H9 (cell line): ENCODE results near the gene GPC3. TPM values are rescaled to one million over a fixed set of nuclear protein-coding genes. Genes with fewer than 3 reads are reported as not detected.

Experiments
- DNase-seq: peaks from one replicate; pipeline ENCODE4 v3.0.0-alpha.2; 2017
- H2AFZ ChIP-seq: one replicate; pipeline ENCODE4 v1.6.1; 2013; ENCODE audit warnings: mild to moderate bottlenecking, low read length, control low read depth, moderate library complexity
- H2AK5ac ChIP-seq: 2 replicates; pipeline ENCODE4 v1.6.1; 2013; ENCODE audit warnings: low read length, control low read depth, mixed read lengths; ENCODE audit not compliant: insufficient read length
- H2BK120ac ChIP-seq: one replicate; pipeline ENCODE4 v1.6.1; 2013; ENCODE audit warnings: low read depth, mild to moderate bottlenecking, low read length, control low read depth, inconsistent platforms; ENCODE audit not compliant: poor library complexity, severe bottlenecking
- H2BK12ac ChIP-seq: 2 replicates; pipeline ENCODE4 v1.6.1; 2013; ENCODE audit warnings: low read length, control low read depth, mixed read lengths, low read depth; ENCODE audit not compliant: insufficient read length
- H2BK15ac ChIP-seq: 2 replicates; pipeline ENCODE4 v1.6.1; 2013; ENCODE audit warnings: low read depth, low read length, control low read depth
- H2BK20ac ChIP-seq: one replicate; pipeline ENCODE4 v1.6.1; 2013; ENCODE audit warnings: low read depth, mild to moderate bottlenecking, low read length, control low read depth, inconsistent platforms; ENCODE audit not compliant: poor library complexity, severe bottlenecking
- H2BK5ac ChIP-seq: 2 replicates; pipeline ENCODE4 v1.6.1; 2013; ENCODE audit warnings: low read length, control low read depth, mixed read lengths; ENCODE audit not compliant: insufficient read length
- H3K14ac ChIP-seq: 2 replicates; pipeline ENCODE4 v1.6.1; 2013; ENCODE audit warnings: low read length, control low read depth; ENCODE audit not compliant: insufficient read depth
- H3K18ac ChIP-seq: 2 replicates; pipeline ENCODE4 v1.6.1; 2013; ENCODE audit warnings: low read depth, mild to moderate bottlenecking, mixed read lengths, low read length, control low read depth; ENCODE audit not compliant: insufficient read length
- H3K23ac ChIP-seq: 2 replicates; pipeline ENCODE4 v1.6.1; 2013; ENCODE audit warnings: low read length, control low read depth, mixed read lengths, low read depth; ENCODE audit not compliant: insufficient read length
- H3K23me2 ChIP-seq: 2 replicates; pipeline ENCODE4 v1.6.1; 2013; ENCODE audit warnings: low read depth, mild to moderate bottlenecking, mixed read lengths, low read length, control low read depth; ENCODE audit not compliant: insufficient read length, poor library complexity, severe bottlenecking
- H3K27ac ChIP-seq: 2 replicates; pipeline ENCODE4 v1.5.1; 2013; ENCODE audit warnings: low read length, control low read depth, mixed read lengths, low read depth; ENCODE audit not compliant: insufficient read length
- H3K27me3 ChIP-seq: 2 replicates; pipeline ENCODE4 v1.6.1; 2013; ENCODE audit warnings: low read length, control low read depth, inconsistent platforms; ENCODE audit not compliant: insufficient read depth
- H3K4ac ChIP-seq: 2 replicates; pipeline ENCODE4 v1.6.1; 2013; ENCODE audit warnings: low read depth, mild to moderate bottlenecking, control low read depth, inconsistent platforms, low read length, moderate library complexity
- H3K4me1 ChIP-seq: 2 replicates; pipeline ENCODE4 v1.6.1; 2013; ENCODE audit warnings: low read length, control low read depth, inconsistent platforms; ENCODE audit not compliant: insufficient read depth
- H3K4me2 ChIP-seq: 2 replicates; pipeline ENCODE4 v1.6.1; 2013; ENCODE audit warnings: low read length, control low read depth, mixed read lengths; ENCODE audit not compliant: insufficient read length, insufficient read depth
- H3K56ac ChIP-seq: 2 replicates; pipeline ENCODE4 v1.6.1; 2013; ENCODE audit warnings: low read depth, mild to moderate bottlenecking, mixed read lengths, low read length, control low read depth; ENCODE audit not compliant: insufficient read length
- H3K79me1 ChIP-seq: 2 replicates; pipeline ENCODE4 v1.6.1; 2013; ENCODE audit warnings: low read depth, mild to moderate bottlenecking, moderate library complexity, low read length, control low read depth, inconsistent platforms; ENCODE audit not compliant: insufficient read depth, poor library complexity, severe bottlenecking
- H3K79me2 ChIP-seq: 2 replicates; pipeline ENCODE4 v1.6.1; 2013; ENCODE audit warnings: low read length, control low read depth, inconsistent platforms; ENCODE audit not compliant: insufficient read depth
- H3K9ac ChIP-seq: 2 replicates; pipeline ENCODE4 v1.6.1; 2013; ENCODE audit warnings: low read length, control low read depth, mixed read lengths; ENCODE audit not compliant: insufficient read length; ENCODE audit errors: extremely low read depth
- H3K9me3 ChIP-seq: one replicate; pipeline ENCODE4 v1.6.1; 2013; ENCODE audit warnings: low read depth, low read length, inconsistent platforms; ENCODE audit not compliant: control insufficient read depth
- H3T11ph ChIP-seq: one replicate; pipeline ENCODE4 v1.6.1; 2013; ENCODE audit warnings: mild to moderate bottlenecking, low read length, control low read depth, inconsistent platforms
- H4K20me1 ChIP-seq: one replicate; pipeline ENCODE4 v1.6.1; 2013; ENCODE audit not compliant: control insufficient read depth, insufficient read length, insufficient read depth
- H4K5ac ChIP-seq: 2 replicates; pipeline ENCODE4 v1.6.1; 2013; ENCODE audit warnings: low read depth, mild to moderate bottlenecking, mixed read lengths, low read length, control low read depth; ENCODE audit not compliant: insufficient read length
- H4K8ac ChIP-seq: replicated peaks from 2 replicates; pipeline ENCODE4 v1.6.1; 2013; ENCODE audit warnings: low read length, control low read depth, mixed read lengths, low read depth; ENCODE audit not compliant: insufficient read length
- H4K91ac ChIP-seq: 2 replicates; pipeline ENCODE4 v1.6.1; 2013; ENCODE audit warnings: low read depth, mild to moderate bottlenecking, moderate library complexity, mixed read lengths, low read length, control low read depth; ENCODE audit not compliant: insufficient read length
- H3K27ac Mint-ChIP-seq, 3 experiments: 2 replicates in 2 of 3; 3 replicates in 1 of 3; pipeline ENCODE4 v1.8.0; 2020 to 2021; ENCODE audit warnings: mixed read lengths in 3 of 3, mild to moderate bottlenecking in 1 of 3, moderate library complexity in 1 of 3
- H3K27me3 Mint-ChIP-seq: 2 replicates; pipeline ENCODE4 v1.8.0; 2021; ENCODE audit warnings: low read depth, mild to moderate bottlenecking, moderate library complexity, mixed read lengths
- H3K36me3 Mint-ChIP-seq, 3 experiments: 2 replicates in 2 of 3; 3 replicates in 1 of 3; pipeline ENCODE4 v1.8.0; 2020 to 2021; ENCODE audit warnings: low read depth in 3 of 3, mixed read lengths in 3 of 3; ENCODE audit not compliant: insufficient read depth in 1 of 3
- H3K4me1 Mint-ChIP-seq, 2 experiments: 2 replicates each; pipeline ENCODE4 v1.8.0; 2020; ENCODE audit warnings: mixed read lengths in 2 of 2
- H3K4me3 Mint-ChIP-seq, 2 experiments: 2 replicates in 1 of 2; 3 replicates in 1 of 2; pipeline ENCODE4 v1.8.0; 2020 to 2021; ENCODE audit warnings: mild to moderate bottlenecking in 2 of 2, mixed read lengths in 2 of 2, moderate library complexity in 1 of 2
- H3K9me3 Mint-ChIP-seq, 2 experiments: 2 replicates in 1 of 2; 3 replicates in 1 of 2; pipeline ENCODE4 v1.8.0; 2020; ENCODE audit warnings: mild to moderate bottlenecking in 2 of 2, mixed read lengths in 2 of 2, moderate library complexity in 1 of 2
- CTCF ChIP-seq: fragments of 200-600 bp; sonication (generic); conservative IDR thresholded peaks from 3 replicates; pipeline ENCODE4 v1.8.0; 2021; ENCODE audit warnings: antibody characterized with exemption, mild to moderate bottlenecking
- WGBS: extraction: QIAGEN DNeasy Blood & Tissue Kit; methylation state at CpG from one replicate; pipeline ENCODE4 v1.1.7; 2013; ENCODE audit warnings: missing lambda C conversion rate, low lambda C conversion rate, mixed read lengths; ENCODE audit not compliant: insufficient read length; ENCODE audit errors: extremely low coverage; 5-methylcytosine and 5-hydroxymethylcytosine counted together
- total RNA-seq: library from RNA; stranded (reverse); gene quantifications from 2 replicates; pipeline ENCODE4 v1.2.1, GENCODE V29; 2021

The GPC3 gene
- total RNA-seq, 1 experiment from 2014 or later = 108 TPM

GRCh38 chrX:133653358-133653757, 332.0 kb downstream of the GPC3 start:
- WGBS = no CpG with 5 or more reads among the region's 2 CpGs

More at GRCh38 chrX:133653358-133653757, 332.0 kb downstream of the GPC3 start:
- no peaks in the 10 kb centered on the region for H4K20me1 ChIP-seq
- no peak overlapping the region for H3K23ac ChIP-seq
- no peaks in the 10 kb centered on the region for H3K9me3 ChIP-seq
- H3K23me2 ChIP-seq = no peaks in the 10 kb centered on the region
- H3K79me1 ChIP-seq = no peaks in the 10 kb centered on the region
- TF ChIP-seq CTCF = no peak
- H3K56ac ChIP-seq = no peak overlapping the region
- no peaks in the 10 kb centered on the region for H3K27me3 ChIP-seq
- H3K4me1 ChIP-seq = peaks cover 16% of the 10 kb centered on the region; the same call in 1 of the 2 replicates
- no peak overlapping the region for H3K9ac ChIP-seq
- H3K4ac ChIP-seq = no peak overlapping the region
- no peak overlapping the region; a peak in 1 of 7 replicates for H3K27ac Mint-ChIP-seq
- no peak overlapping the region for H2BK12ac ChIP-seq
- H3K4me2 ChIP-seq = no peak overlapping the region
- no peak overlapping the region for H3K4me3 Mint-ChIP-seq
- H2BK5ac ChIP-seq = no peak overlapping the region
- no peak overlapping the region for H3K18ac ChIP-seq
- H3K36me3 Mint-ChIP-seq = no peaks in the 10 kb centered on the region; a peak in 1 of 7 replicates
- no peaks in the 10 kb centered on the region for H3K27me3 Mint-ChIP-seq
- DNase-seq = no peak
- H2AFZ ChIP-seq = no peak overlapping the region
- H2AK5ac ChIP-seq = no peak overlapping the region
- H2BK20ac ChIP-seq = no peak overlapping the region
- H2BK15ac ChIP-seq = no peak overlapping the region
- no peak overlapping the region for H4K5ac ChIP-seq
- no peaks in the 10 kb centered on the region for H3K9me3 Mint-ChIP-seq
- no peak overlapping the region for H4K91ac ChIP-seq
- H3K27ac ChIP-seq = no peak overlapping the region
- H3K79me2 ChIP-seq = no peaks in the 10 kb centered on the region
- H4K8ac ChIP-seq = no peak overlapping the region
- H3K14ac ChIP-seq = no peak overlapping the region
- no peak overlapping the region for H3T11ph ChIP-seq
- no peak overlapping the region for H2BK120ac ChIP-seq
- peaks cover 58 to 62% of the 10 kb centered on the region in 2 experiments for H3K4me1 Mint-ChIP-seq
